ENCODE data around the gene EFNA5. TPM values are rescaled to one million over a fixed set of nuclear protein-coding genes. Genes with fewer than 3 reads are reported as not detected.

Gene EFNA5
- total RNA-seq, 1 donor from 2014 or later = 12.0 TPM

GRCh38 chr5:107516452-107517184, 154.1 kb downstream of the EFNA5 start:
- H3K27ac Mint-ChIP-seq = no peak overlapping the region
- no peaks in the 10 kb centered on the region for H3K36me3 Mint-ChIP-seq (ENCODE audit: insufficient read depth)
- no peaks in the 10 kb centered on the region for H3K27me3 Mint-ChIP-seq
- peaks cover 22% of the 10 kb centered on the region for H3K4me1 Mint-ChIP-seq (ENCODE audit: low read depth)
- TF ChIP-seq CTCF (IDR thresholded peaks at IDR 0.05; ENCODE audit: unreplicated experiment) = no peak
- no peak for DNase-seq (ENCODE audit: low spot score, unreplicated experiment)
- no peak overlapping the region for H3K4me3 Mint-ChIP-seq (ENCODE audit: low read depth)
- H3K9me3 Mint-ChIP-seq (ENCODE audit: low read depth) = no peaks in the 10 kb centered on the region

GRCh38 chr5:107515521-107516080, 155.1 kb downstream of the EFNA5 start:
- Mint-ChIP-seq H3K9me3 (ENCODE audit: low read depth) (no peaks in the 10 kb centered on the region), H3K27ac (no peak overlapping the region), H3K4me1 (ENCODE audit: low read depth) (peaks cover 22% of the 10 kb centered on the region), H3K4me3 (ENCODE audit: low read depth) (no peak overlapping the region), H3K36me3 (ENCODE audit: insufficient read depth) (no peaks in the 10 kb centered on the region), H3K27me3 (no peaks in the 10 kb centered on the region)
- DNase-seq (ENCODE audit: low spot score, unreplicated experiment) = no peak
- TF ChIP-seq CTCF (IDR thresholded peaks at IDR 0.05; ENCODE audit: unreplicated experiment) = no peak

DNA sequence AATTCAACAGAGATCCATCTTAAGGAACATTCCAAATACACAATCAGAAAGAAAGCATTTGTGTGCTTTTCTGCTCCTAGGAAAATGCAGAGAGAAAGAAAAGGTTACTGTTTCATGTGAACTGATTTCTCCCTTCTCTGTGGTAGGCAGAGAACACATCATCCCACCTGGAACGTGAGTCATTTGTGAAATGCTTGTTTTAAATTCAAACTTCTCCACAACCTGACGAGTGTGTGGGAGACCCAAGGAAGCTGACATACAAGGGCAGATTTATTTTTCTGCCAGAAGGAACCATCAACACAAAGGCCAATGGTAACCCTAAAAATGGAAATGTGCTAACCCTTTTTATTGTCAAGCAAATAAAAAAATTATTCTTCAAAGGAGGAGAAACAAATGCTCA, 156.4 kb downstream of the EFNA5 start:
- Mint-ChIP-seq H3K36me3 (ENCODE audit: insufficient read depth) (no peaks in the 10 kb centered on the region), H3K27ac (no peak overlapping the region), H3K4me1 (ENCODE audit: low read depth) (peaks cover 12% of the 10 kb centered on the region), H3K9me3 (ENCODE audit: low read depth) (no peaks in the 10 kb centered on the region), H3K4me3 (ENCODE audit: low read depth) (no peak overlapping the region), H3K27me3 (no peaks in the 10 kb centered on the region)
- DNase-seq (ENCODE audit: low spot score, unreplicated experiment) = no peak
- no peak for TF ChIP-seq CTCF (IDR thresholded peaks at IDR 0.05; ENCODE audit: unreplicated experiment)

GRCh38 chr5:107513337-107514085, 157.2 kb downstream of the EFNA5 start:
- DNase-seq (ENCODE audit: low spot score, unreplicated experiment) = no peak
- Mint-ChIP-seq H3K36me3 (ENCODE audit: insufficient read depth) (no peaks in the 10 kb centered on the region), H3K9me3 (ENCODE audit: low read depth) (no peaks in the 10 kb centered on the region), H3K27me3 (no peaks in the 10 kb centered on the region), H3K27ac (no peak overlapping the region), H3K4me3 (ENCODE audit: low read depth) (no peak overlapping the region), H3K4me1 (ENCODE audit: low read depth) (peaks cover 9% of the 10 kb centered on the region)
- no peak for TF ChIP-seq CTCF (IDR thresholded peaks at IDR 0.05; ENCODE audit: unreplicated experiment)

DNA sequence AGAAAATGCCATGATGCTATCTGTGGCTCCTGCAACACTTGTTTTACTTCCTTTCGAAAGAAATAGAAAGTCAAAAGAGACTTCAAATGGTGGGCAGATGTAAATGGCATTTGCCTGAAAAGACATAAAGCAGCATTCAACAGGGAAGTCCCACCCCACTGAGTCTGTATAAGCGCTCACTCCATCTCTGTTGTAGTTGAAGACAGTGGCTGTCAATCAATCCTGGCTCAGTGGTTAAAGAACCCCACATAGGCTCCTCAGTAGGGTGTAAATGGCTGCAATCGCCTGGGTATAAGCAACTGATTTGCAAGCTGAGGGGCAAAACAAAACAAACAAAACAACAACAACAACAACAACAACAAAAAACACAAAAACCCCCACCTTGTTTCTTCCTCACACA, 158.7 kb downstream of the EFNA5 start:
- no peaks in the 10 kb centered on the region for H3K27me3 Mint-ChIP-seq
- H3K27ac Mint-ChIP-seq = no peak overlapping the region
- no peak for TF ChIP-seq CTCF (IDR thresholded peaks at IDR 0.05; ENCODE audit: unreplicated experiment)
- peaks cover 2% of the 10 kb centered on the region for H3K4me1 Mint-ChIP-seq (ENCODE audit: low read depth)
- H3K9me3 Mint-ChIP-seq (ENCODE audit: low read depth) = no peaks in the 10 kb centered on the region
- H3K4me3 Mint-ChIP-seq (ENCODE audit: low read depth) = no peak overlapping the region
- no peak for DNase-seq (ENCODE audit: low spot score, unreplicated experiment)
- H3K36me3 Mint-ChIP-seq (ENCODE audit: insufficient read depth) = no peaks in the 10 kb centered on the region

Data from progenitor cell of endocrine pancreas (in vitro differentiated cells).